NCI-H146 treated with DMSO at 0.1 percent for 48 hours (cell line): ENCODE data around the gene SYT1.

Source experiments
- DNase-seq: peaks from one replicate; lab custom pipeline; 2025; ENCODE audit not compliant: unreplicated experiment; lab: John Stamatoyannopoulos, UW

SYT1 gene

DNA sequence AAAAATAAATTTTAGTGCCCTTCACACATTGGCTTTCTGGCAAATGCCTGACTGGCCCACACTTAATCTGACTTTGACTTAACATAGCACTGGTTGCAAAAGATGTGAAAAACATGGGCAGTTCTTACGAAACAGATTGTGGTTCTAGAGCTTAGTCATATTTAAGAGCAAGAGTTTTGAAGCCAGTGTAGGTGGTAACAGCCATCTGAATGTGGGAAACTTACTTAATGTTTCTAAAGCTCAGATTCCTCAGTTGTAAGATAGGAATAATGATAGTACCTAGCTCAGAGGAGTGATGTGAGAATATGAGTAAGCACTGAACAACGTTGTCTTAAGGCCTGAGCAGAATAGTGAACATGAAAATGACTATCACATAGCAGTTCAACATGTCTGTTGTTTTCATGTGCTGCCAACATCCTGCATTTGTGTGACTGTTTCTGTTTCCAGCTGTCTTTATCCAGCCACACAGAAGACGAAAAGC lies 262.7 kb downstream of the SYT1 start:
- DNase-seq: no peak

DNA sequence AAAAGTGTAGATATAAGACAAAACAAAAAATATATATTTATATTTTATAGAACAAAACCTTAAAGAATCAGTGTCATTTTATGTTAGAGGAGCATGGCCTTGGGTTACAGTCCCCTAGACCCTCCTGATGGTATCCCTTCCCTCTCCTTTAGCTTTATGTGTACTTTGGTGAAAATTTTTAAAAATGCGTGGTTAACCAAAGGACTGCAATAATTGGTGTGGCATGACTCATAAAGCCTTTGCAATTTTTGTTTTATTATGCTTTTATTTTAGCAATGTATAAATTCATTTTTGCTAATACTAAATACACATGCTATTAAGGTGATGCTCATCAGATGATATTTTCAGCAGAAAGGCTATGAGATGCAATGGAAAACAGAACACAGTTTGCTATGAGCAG lies 264.4 kb downstream of the SYT1 start:
- no peak for DNase-seq

DNA sequence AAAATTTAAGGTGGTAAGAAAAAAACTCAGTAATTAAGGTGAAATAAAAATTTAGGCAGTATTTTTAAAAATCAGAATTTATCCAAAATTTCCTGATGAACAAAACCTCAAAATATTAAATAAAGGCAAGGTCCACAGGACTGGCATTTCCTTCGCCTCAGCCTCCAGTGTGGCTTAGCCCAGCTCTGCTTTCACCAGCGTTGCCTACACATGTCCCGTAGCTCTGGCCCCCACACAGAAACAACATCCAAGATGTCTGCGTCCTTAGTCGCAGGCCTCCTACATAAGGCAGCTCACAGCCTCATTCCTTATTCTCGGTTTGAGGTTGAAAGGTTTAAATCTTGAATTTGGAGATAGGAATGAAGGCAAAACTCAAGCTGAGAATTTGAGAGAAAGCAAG lies 274.3 kb downstream of the SYT1 start:
- no peak for DNase-seq

DNA sequence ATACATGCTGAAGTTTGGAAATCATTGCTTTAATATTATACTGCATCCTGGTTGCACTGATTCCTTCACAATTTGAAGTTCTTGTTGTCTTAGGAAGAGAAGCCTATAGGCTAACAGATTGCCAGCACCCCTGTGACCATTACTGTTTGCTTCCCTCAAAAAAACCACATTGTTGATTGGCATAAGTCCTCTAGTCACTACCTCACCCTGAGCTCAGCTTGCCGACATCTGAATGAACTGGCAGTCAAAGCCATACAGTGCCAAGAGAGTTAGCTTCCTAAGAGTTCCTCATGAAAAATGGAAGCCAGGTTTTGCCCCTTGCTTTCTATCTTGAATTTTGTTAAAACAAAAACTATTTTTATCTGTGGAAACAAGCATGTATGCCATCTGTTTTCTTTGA lies 276.1 kb downstream of the SYT1 start:
- no peak for DNase-seq

DNA sequence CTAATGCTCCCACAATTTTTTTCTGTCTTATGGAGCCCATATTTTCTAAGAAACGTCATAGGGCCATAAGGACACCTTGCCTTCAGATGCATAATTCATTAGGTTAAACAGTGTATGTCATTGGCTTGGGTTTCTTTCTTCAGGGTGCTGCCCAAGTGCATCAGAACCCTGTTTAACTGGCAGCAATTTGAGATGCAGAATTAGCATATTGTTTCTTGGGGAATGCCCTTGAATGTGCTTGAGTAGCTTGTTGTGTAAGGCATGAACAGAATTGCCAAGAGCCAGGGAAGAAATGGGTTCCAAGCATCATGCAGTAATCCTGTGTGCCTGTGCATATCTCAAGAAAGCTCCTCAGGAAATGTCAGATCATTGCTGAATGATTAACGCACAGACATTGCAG lies 277.2 kb downstream of the SYT1 start:
- DNase-seq: no peak

DNA sequence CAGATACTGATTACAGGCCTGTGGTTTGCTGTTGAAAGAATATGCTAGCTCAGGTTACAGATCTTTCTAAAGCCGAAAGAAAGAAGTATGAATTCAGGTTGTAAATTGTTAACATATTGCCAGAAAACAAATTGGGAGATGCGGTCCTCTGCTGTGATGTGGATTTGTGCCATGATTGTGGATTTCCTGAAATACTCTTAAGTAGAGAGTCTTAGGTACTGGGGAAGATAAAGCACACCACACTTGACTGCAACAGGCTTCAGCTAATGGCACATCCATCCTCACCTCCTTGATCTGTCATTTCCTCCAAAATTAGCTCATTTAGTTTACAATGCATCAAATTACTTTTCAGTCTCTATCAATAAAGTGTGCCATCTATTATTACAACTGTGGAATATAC lies 279.2 kb downstream of the SYT1 start:
- peak; percentile 64 for DNase-seq

DNA sequence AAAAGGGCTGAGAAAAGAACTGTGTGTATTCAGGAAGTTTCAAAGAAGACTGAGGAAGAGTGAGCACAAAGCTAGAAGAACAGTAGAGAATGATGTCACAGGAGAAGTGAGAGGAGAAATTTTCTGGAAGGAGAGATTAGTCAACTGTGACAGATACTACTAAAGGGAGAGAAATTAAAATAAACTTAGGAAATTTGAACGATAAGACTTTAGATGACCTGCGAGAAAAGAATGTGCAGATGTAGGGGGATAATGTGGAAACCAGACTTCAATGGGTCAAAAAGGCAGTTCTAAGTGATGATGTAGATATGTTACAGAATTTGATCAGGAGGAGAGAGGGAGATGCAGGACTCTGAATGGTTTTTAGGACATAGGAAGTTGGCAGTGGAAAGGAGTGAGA lies 287.4 kb downstream of the SYT1 start:
- DNase-seq: no peak

DNA sequence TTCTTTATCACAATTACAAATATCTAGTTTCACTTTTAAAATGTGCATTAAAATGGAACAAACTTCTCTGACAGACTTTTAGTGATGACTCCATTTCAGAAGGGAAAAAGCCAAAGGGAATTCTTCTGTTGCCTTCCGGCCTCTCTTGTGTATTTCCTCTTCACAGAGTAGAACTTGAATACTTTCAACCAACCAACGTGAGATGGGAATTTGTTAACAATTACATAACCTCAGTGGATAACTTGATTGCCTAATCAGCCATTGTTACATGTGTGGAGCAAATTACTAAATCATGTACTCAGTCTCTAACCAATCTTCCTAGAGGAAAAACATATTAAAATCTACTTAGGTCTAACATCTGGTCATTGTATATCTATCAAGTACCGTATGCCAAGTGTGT lies 291.1 kb downstream of the SYT1 start:
- DNase-seq: no peak

DNA sequence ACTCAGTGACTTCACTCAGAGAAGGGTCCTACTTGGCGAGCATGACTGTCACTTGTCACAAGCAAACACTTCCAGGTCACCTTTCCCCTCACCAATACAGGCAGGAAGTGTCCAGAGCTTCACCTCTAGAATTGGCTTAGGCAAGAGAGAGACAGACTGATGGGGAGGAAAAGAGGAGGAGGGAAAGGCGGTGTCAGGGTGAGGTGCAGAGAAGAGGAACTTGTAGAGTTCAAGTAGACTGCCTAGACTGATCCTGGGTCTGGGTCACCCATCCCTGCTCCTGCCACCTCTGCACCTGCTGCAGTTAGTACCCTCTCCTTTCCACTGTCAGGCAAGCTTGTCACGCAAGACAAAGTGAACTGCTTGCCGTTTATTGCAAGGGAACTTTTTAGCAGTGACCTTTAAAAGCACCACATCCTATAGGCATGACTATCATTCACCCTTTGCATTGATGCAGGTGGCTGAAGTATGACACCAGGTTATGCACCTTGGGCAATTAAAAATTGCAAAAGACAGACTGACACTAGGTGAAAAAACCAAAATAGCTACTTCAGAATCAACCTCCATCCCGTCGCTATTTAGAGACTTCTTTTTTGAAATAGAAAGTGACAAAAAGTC lies 292.4 kb downstream of the SYT1 start:
- DNase-seq: no peak

DNA sequence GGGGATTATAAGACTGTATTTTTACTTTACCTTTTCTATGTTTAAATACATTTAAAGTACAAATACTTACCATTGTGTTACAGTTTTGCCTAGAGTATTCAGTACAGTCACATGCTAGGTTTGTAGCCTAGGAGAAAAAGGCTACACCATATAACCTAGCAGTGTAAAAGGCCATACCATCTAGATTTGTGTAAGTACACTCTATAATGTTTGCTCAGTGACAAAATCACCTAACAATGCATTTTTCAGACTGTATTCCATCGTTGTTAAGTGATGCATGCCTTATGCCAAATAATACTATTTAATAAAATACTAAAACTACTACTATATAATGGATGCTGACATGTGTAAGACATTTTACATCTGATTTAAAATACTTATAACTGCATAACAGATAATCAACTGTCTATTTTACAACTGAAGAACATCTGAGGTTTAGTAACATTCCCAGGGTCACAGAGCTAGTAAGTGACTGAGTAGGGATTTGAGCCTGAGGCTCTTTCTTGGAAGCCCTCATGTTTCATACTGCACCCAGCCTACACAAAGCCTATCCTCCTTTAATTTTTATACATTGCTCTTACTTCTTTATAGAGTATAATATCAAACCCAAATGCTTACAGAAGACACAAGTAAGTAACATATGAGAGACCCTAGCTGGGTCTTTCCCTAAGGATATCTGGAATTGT lies 296.8 kb downstream of the SYT1 start:
- no peak for DNase-seq

DNA sequence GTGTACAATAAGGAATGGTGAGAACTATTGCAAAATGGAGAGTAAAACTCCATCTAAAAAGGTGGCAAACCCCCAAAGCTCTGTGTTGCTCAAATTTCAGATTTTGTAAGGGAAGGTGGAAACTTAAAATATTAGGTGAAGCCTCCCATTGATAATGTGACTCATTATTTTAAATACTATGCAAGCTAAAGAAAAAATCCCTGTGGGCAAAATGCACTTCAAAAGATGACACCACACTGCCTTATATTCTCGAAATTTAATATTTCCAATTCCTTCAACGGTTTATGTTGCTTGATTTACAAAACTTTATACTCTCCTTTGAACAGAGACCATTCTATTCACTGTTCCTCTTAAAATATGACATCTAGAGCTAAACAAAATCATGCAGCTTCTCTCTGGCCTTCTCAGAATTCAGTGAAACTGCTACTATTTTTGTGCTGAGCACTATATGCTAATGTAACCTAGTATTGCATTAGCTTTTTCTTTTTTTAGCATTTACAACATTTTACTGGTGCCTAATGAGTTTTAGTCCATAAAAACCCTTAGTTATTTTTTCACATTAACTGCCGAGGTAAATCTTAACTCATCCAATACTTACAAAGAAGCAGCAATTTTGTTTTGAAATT lies 297.7 kb downstream of the SYT1 start:
- DNase-seq: no peak

DNA sequence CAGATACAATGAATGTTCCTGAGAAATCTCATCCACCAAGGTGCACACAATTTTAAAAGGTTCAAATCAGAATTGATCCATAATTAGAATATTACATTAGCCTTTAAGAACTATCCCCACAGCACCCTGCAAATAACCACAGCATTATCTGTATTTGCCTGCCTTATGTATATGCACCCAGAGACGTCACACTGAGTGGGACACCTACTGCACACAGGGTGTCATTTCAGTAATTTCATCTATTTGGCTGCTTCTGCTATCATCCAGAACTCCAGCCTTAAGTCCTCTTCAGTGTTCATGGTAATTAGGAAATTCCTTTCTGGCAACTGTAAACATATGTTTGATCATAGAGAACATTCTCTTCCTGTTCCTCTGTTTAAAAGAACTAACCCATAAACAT lies 298.4 kb downstream of the SYT1 start:
- DNase-seq: no peak

DNA sequence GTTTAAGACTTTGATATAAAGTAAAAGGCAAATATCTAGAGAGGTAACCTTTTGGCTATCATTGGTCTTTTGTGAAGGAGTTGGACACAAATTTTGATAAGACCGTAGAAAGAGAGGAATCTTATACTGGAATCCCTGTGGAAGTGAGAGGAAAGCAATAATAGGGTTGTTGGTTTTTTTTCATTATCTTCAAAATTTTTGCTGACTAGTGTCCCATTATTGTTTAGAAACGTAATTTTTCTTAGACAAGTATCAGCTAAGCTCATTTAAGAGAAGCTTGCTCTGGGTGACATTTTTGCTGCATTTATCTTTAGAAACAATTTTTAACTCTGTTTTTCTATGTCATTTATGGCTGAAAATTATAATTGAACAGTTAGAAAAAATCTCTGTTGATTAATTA lies 300.3 kb downstream of the SYT1 start:
- DNase-seq: no peak

DNA sequence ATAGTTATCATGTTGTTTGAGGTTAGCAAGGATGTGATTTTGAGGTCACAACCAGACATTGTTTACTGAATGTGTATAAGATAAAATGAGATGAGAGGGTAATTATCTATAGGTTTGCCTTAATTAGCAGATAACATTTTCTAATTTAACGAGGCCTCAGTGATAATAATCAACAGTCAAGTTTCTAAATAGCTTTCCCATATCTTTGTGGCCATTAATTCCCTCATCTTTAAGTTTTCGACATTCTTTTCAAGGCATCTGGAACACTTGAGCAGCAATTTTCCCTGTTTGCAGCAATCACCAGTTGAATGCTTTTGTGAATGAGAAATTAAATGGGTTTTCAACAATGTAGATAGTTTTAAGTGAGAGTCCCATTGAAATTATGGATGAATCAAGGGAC lies 304.1 kb downstream of the SYT1 start:
- no peak for DNase-seq

DNA sequence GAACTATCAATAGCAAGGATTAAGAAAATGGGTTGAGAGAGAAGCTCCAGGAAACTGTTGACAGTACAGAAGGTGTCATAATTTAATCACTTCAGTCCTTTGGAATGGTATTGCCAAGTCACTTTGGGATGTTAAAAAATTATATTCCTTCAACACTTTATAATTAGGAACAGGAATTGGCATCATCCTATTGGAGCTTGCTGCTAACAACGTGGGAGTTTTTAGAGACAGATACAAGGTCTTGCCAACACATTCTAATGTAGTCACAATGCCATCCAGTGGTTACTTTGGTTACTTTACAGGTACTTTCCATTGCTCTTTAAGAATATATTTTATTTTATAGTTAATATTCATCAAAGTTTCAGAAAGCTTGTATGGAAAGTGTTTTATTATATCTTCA lies 310.1 kb downstream of the SYT1 start:
- DNase-seq: no peak

DNA sequence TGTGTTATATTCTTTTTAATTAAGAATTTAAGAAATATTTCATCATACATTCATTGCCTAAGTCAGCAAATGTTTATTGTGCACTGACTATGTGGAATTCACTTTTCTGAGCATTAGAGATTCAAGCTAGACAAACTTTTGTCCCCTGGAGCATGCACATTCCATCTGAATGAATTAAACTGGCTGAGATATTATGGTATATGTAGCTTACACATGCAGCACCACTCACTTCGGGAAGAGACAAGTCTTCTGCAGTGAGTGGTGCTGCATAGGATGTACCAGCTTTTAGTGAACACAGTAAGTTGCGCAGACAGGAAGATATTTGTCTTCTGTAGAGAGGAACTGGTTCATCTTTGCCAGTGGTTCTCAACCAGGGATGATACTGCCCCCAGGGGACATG lies 318.4 kb downstream of the SYT1 start:
- DNase-seq: no peak

DNA sequence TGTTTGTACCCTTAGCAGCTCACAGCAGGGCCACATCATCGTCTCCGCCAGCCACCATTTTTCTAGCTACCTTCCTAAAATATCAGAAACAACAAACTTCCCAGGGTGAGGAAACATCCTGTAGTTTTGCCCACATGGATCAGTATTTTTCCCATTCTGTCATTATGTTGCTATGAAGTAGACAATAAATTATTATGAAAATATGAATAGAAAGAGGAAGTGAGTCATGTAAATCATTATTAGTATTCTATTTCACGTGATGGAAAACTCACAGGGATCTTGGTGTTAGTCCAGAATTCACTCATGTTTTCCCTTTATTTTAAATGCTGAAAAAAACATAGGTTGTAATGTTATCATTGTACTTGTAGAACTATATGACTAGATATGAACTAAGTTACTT lies 319.4 kb downstream of the SYT1 start:
- DNase-seq: no peak

DNA sequence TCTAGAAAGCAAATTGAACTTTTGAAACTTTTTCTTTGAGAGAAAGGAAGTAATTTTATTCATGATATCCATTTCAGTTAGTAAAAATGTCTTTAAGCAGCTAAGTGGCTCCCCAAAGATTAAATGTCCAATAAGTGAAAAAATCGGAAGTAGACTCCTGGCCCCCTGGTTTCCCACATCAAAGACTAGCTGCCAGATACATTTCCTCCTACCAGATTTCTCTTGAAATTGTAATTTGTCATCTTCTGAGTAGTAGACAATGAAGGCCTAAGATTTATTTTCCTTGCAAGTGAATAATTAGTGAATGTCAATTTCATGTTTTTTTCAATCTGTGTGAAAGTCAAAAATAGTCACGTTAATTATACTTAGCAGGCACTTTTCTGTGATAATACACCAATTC lies 321.9 kb downstream of the SYT1 start:
- no peak for DNase-seq

DNA sequence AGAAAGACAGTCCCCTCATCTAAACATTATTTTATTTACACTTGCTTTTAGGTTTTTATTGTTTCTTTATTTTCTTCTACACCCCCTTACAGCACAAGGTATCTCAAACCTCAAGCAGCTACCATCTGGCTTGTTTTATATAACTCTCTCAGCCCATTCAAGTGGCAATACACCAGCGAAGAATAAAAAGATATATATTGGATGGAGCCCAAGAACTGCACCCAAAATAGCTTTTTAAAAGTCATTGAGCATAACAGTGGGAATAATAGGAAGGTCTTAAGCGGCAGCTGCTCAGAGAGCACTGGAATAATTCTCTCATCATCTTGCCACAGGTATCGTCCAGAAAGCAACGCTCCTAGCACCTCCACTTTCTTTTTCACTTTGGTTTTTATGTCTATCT lies 322.5 kb downstream of the SYT1 start:
- DNase-seq: no peak

DNA sequence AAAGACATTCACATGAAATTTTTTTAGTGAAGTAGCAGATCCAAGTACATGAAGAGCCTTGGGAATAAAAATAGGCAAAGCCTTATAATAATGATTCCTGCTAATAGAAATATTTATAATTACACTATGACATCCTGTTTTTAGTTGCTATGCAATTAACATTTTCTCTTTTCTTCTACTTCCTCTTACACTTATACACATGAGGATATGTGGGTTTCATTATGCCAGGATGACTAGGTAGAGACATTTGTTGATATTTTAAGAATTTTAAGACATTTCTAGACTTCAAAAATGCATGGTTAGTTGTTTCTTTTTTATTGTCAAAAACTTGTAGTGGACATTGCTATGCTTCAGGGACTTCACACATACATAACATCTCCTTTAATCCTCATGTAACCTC lies 326.8 kb downstream of the SYT1 start:
- no peak for DNase-seq

DNA sequence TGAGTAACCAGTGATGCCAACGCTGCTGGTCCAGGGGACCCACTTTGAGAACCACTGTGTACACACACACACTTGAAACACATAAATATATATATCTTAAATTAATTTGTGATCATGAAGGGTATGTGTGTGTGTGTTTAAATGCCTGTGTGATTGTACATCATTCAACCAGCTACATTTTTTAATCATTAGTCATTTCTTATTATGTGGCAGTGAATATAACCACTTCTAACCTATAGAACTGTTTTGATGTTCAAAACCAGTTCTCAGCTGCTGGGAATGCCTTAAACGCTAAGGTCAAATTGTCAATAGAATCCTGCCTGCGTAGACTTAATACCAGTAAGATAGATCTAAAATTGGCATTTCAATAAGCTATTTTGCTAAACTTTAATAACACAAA lies 330.0 kb downstream of the SYT1 start:
- DNase-seq: no peak

DNA sequence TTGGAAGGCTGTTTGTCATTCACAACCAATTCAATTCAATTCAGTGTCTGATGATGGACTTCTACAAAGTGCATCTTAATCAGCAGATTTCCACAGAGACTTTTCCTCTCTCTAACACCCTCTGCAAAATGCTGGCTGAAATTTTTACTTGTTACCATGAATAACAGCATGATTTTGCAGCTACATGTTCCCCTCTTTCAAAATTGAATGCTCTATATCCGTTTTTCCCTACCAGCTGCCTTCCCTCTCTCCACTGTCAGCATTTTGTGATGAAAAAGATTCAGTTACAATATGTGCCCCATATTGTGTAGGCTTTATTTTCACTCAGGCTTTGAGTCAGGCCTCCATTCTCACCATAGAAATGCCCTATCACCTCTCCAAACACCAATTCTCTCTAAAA lies 334.6 kb downstream of the SYT1 start:
- DNase-seq: no peak

DNA sequence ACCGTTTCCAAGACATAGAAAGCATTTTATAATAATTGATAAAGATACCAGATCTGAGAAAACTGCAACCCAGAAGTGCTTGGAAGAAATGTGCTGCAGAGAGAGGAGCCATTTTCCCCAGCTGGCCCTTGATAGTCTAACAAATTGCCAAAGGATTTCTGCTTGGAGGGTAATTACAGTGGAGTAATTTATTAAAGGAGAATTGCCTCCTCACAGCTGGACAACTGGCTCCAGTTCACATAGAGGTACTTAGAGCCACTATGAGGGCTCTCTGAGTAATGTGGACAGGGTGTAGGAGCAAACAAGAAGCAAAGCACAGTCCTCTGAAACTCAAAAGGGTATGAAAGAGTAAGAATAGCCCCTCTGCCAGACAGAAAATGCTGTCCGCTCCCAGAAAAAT lies 335.6 kb downstream of the SYT1 start:
- peak; percentile 88 for DNase-seq
